Measurements from ENCODE around the gene MME. TPM values are rescaled to one million over a fixed set of nuclear protein-coding genes. Genes with fewer than 3 reads are reported as not detected.

Gene MME
- total and polyA plus RNA-seq, 10 of the 15 experiments (the other 5 are each of a cell fraction or from before 2014, with no cell fraction given) = under 0.01 to 0.23 (median 0.09) TPM; not detected in 3

DNA sequence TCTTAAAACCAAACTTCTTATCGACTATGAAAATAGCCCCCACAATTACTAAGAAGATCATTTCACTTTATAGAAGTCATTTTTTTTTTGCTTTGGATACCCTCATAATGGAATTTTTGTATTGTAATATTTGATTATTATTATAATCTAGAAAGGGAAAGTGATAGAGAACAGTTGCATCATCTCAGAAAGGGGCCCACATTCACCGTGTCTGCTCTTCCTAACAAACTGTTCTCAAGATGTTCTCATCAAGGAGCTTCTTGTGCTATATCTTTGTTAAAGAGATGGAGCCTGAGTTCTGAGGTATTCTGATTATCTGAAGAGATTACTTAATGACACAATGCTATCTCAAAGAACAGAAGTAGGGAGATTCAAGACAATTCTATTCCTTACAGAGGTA, 49.3 kb downstream of the MME start:
- Histone ChIP-seq H3K27ac (ENCODE audit: control insufficient read depth, insufficient read depth) (no peak overlapping the region), H3K4me3 (no peak overlapping the region)
- FAIRE-seq = no peak

More for the DNA sequence above, 49.3 kb downstream of the MME start:
- Histone ChIP-seq H3K36me3 (ENCODE audit: control insufficient read depth in 2 of 2, insufficient read depth in 2 of 2, low read length in 1 of 2) (no peaks in the 10 kb centered on the region), H3K79me2 (ENCODE audit: control insufficient read depth, insufficient read depth, low read length) (no peaks in the 10 kb centered on the region), H3K27me3 (replicated peaks in 1 of 2; ENCODE audit: control insufficient read depth in 2 of 2, insufficient read depth in 2 of 2, low read length in 1 of 2) (no peaks in the 10 kb centered on the region), H3K4me2 (ENCODE audit: control insufficient read depth, insufficient read depth) (no peak overlapping the region), H3K9ac (ENCODE audit: control insufficient read depth, insufficient read depth, low read length) (no peak overlapping the region), H3K9me3 (replicated peaks; ENCODE audit: control insufficient read depth, insufficient read depth, low read length) (no peaks in the 10 kb centered on the region), H2AFZ (ENCODE audit: control insufficient read depth, low read depth, low read length) (no peak overlapping the region), H4K20me1 (ENCODE audit: control insufficient read depth, insufficient read depth) (no peaks in the 10 kb centered on the region), H3K4me1 (ENCODE audit: control insufficient read depth, insufficient read depth, low read length) (no peaks in the 10 kb centered on the region)
- TF ChIP-seq CHD4 (IDR thresholded peaks at IDR 0.05) = no peak
- no peak for TF ChIP-seq ATF3 (IDR thresholded peaks at IDR 0.05; ENCODE audit: borderline replicate concordance, extremely low read depth, low read depth, low read length)
- no peak for TF ChIP-seq GATAD2B (conservative IDR thresholded peaks at IDR 0.05; ENCODE audit: low read depth)
- TF ChIP-seq RFX5 (IDR thresholded peaks at IDR 0.05; ENCODE audit: low read depth, low read length) = no peak
- no peak for TF ChIP-seq ESRRA (IDR thresholded peaks at IDR 0.05; ENCODE audit: low read length)
- TF ChIP-seq, protein P1, sequence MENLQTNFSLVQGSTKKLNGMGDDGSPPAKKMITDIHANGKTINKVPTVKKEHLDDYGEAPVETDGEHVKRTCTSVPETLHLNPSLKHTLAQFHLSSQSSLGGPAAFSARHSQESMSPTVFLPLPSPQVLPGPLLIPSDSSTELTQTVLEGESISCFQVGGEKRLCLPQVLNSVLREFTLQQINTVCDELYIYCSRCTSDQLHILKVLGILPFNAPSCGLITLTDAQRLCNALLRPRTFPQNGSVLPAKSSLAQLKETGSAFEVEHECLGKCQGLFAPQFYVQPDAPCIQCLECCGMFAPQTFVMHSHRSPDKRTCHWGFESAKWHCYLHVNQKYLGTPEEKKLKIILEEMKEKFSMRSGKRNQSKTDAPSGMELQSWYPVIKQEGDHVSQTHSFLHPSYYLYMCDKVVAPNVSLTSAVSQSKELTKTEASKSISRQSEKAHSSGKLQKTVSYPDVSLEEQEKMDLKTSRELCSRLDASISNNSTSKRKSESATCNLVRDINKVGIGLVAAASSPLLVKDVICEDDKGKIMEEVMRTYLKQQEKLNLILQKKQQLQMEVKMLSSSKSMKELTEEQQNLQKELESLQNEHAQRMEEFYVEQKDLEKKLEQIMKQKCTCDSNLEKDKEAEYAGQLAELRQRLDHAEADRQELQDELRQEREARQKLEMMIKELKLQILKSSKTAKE (IDR thresholded peaks at IDR 0.05; ENCODE audit: low read depth, poor library complexity, severe bottlenecking) = no peak
- no peak for TF ChIP-seq GABPA (IDR thresholded peaks at IDR 0.05; ENCODE audit: low read depth)
- TF ChIP-seq HDAC6 (IDR thresholded peaks at IDR 0.05; ENCODE audit: unreplicated experiment) = no peak
- TF ChIP-seq ZBTB33 (IDR thresholded peaks at IDR 0.05) = no peak
- TF ChIP-seq PAX5 (IDR thresholded peaks at IDR 0.05; ENCODE audit: borderline replicate concordance, low read depth, low read length) = no peak
- BruUV-seq (replicated peaks) = no TSS peak
- intact Hi-C loops (cut with micrococcal nuclease; ENCODE audit: unreplicated experiment) (no loop called here), in situ Hi-C loops (cut with MboI) (no loop called here)
- DNase-seq (ENCODE audit: low read depth, low spot score) (no peak), ATAC-seq (no peak)
- ChIA-PET SMC1A (ENCODE audit: uncharacterized antibody, unreplicated experiment) (no interaction called here), POLR2A (no interaction called here), RAD21 (ENCODE audit: unreplicated experiment) (no interaction called here), CTCF (no interaction called here)
- WGBS (ENCODE audit: insufficient coverage, insufficient replicate concordance, low lambda C conversion rate, missing lambda C conversion rate) = 0% methylated on average over 2 of the region's 2 CpGs

Data from GM12878 (cell line).